ENCODE measurements around the gene PM20D2.

Gene PM20D2

DNA sequence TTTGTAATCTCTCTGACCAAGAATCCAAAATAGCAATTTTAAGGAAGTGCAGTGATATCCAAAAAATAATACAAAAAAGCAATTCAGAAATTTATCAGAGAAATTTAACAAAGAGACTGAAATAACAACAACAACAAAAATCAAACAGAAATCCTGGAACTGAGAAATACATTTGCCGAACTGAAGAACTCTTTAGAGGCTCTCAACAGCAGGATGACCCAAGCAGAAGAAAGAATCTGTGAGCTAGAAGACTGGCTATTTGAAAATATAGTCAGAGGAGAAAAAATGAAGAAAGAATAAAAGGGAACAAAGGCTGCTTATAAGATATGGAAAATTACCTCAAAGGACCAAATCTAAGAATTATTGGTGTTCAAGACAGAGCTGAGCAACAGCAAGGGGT lies 48.7 kb downstream of the PM20D2 start:
- TF ChIP-seq, protein P1, sequence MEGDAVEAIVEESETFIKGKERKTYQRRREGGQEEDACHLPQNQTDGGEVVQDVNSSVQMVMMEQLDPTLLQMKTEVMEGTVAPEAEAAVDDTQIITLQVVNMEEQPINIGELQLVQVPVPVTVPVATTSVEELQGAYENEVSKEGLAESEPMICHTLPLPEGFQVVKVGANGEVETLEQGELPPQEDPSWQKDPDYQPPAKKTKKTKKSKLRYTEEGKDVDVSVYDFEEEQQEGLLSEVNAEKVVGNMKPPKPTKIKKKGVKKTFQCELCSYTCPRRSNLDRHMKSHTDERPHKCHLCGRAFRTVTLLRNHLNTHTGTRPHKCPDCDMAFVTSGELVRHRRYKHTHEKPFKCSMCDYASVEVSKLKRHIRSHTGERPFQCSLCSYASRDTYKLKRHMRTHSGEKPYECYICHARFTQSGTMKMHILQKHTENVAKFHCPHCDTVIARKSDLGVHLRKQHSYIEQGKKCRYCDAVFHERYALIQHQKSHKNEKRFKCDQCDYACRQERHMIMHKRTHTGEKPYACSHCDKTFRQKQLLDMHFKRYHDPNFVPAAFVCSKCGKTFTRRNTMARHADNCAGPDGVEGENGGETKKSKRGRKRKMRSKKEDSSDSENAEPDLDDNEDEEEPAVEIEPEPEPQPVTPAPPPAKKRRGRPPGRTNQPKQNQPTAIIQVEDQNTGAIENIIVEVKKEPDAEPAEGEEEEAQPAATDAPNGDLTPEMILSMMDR (IDR thresholded peaks at IDR 0.05; ENCODE audit: control insufficient read depth, insufficient read depth, low read depth, low read length, missing control alignments), result no peak
- no peak for DNase-seq (ENCODE audit: low read depth)
- H3K4me3 ChIP-seq (ENCODE audit: control insufficient read depth, low read depth, low read length), result no peak overlapping the region

DNA sequence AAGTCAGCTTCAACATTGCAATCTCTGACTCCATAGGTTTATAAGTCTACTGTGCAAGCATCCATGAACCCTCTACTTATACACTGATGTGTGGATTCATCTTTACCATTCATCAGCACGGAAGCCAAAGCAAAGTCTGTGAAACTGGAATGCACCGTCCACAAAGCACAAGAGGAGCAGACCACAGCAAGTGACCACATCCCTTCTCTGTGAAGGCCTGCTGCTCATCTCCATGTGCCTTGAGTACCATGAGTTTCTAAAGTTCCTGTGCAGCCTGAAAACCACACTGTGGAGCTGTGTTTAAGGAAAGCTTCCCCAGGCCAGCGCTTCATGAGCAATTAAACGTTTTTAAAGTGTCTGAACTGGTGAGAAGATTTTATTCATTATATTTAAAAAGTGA lies 51.3 kb downstream of the PM20D2 start:
- H3K4me3 ChIP-seq (ENCODE audit: control insufficient read depth, low read depth, low read length), result no peak overlapping the region
- TF ChIP-seq, protein P1 (IDR thresholded peaks at IDR 0.05; ENCODE audit: control insufficient read depth, insufficient read depth, low read depth, low read length, missing control alignments), result no peak
- DNase-seq (ENCODE audit: low read depth), result no peak

DNA sequence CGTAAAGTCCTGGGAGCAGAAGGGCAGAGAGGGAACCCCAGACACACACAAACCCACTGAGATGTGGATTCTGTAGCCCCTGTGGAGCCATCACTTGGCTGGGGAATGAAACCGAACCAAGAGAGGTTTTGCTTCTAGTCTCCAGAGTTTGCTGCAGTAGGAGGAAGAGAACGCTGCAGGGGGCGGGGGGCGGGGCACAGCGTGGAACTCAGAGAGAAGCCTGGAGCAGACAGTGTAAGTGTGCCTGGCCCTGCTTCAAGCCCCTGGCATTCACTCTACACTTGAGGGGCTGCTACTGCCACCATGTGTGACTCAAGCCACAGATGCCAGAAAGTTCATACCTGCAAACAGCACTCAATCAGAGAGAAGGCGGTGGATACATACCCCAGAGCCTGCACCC lies 52.4 kb downstream of the PM20D2 start:
- TF ChIP-seq, protein P1 (IDR thresholded peaks at IDR 0.05; ENCODE audit: control insufficient read depth, insufficient read depth, low read depth, low read length, missing control alignments), result no peak
- no peak overlapping the region for H3K4me3 ChIP-seq (ENCODE audit: control insufficient read depth, low read depth, low read length)
- DNase-seq (ENCODE audit: low read depth), result no peak

DNA sequence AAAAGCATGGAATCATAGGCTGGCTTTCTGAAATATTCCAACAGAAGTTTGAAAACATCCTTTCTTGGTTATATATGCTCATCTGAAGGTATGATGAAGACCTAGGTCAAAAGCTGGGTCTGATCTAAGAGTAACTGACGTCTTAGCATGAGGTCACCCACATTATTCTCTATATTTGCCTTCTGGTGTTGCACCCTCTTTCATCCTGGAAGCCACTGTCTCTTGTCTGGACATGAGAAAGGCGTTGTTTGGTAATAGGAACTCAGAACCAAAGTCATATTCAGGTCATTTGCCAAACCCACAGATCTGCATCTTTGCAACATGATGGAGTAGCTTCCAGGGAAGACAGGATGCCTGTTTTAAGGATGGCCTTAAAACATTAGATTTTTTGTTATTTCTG lies 53.7 kb downstream of the PM20D2 start:
- no peak for DNase-seq (ENCODE audit: low read depth)
- TF ChIP-seq, protein P1 (IDR thresholded peaks at IDR 0.05; ENCODE audit: control insufficient read depth, insufficient read depth, low read depth, low read length, missing control alignments), result no peak
- H3K4me3 ChIP-seq (ENCODE audit: control insufficient read depth, low read depth, low read length), result no peak overlapping the region

DNA sequence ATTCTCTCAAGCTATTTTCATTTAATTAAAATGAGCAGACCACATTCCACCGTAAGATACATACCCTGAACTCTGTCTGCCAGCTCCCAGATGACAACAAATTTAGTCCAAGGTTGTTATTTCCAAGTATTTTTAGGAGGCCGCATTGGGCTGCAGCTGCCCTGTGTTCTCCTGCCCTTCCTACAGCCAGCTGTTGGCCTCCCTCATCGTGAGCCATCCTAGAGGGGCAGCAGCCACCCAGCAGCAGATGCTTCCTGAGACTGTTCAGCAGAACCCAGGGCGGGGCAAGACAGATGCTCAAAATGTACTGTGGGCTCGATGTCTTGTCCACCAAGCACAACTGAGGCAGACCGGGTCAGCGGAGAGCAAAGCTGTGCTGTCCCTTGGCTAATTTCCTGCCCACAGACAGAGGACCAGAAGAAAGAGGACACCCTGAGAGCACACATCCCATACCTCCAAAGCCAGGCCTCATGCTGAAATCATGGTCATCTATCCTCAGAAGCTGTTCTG lies 54.9 kb downstream of the PM20D2 start:
- no peak for DNase-seq (ENCODE audit: low read depth)
- TF ChIP-seq, protein P1 (IDR thresholded peaks at IDR 0.05; ENCODE audit: control insufficient read depth, insufficient read depth, low read depth, low read length, missing control alignments), result no peak
- no peak overlapping the region for H3K4me3 ChIP-seq (ENCODE audit: control insufficient read depth, low read depth, low read length)

DNA sequence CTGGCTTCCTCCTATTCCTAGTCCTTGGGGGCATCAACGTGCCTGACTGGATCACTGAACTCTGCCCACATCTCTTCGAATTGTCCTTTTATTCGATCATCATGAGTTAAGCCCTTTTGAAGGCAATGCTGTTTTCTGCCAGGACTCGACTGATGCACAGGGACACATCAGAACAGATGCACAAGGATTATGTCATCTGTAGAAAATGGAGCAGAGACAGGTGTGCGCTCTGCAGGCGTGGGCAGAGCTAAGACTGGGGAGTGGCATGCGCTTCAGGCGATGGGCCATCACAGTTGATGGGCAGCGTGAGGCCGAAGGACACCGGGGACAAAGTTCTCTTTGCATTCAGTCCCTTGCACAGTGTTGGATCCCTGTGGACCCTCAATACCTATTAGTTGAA lies 58.2 kb downstream of the PM20D2 start:
- TF ChIP-seq, protein P1 (IDR thresholded peaks at IDR 0.05; ENCODE audit: control insufficient read depth, insufficient read depth, low read depth, low read length, missing control alignments), result no peak
- no peak overlapping the region for H3K4me3 ChIP-seq (ENCODE audit: control insufficient read depth, low read depth, low read length)
- DNase-seq (ENCODE audit: low read depth), result no peak

DNA sequence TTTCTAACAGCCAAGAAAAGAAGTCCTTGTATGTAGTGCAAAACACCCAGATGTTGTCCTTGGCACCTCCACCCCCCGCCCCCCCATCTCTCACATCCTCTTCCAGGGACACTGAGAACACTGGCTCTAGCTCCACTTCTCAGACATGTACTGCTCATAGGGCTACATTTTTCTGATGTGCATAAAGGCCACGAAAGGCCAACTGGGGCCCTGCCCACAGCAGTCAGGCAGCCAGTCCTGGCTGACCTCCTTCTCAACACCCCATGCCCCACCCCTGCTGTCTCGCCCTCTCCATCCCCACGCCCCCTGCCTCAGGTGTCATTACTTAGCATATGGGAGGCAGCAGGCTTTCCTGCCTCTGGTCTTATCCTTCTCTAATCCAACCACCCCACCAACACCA lies 60.0 kb downstream of the PM20D2 start:
- H3K4me3 ChIP-seq (ENCODE audit: control insufficient read depth, low read depth, low read length), result no peak overlapping the region
- TF ChIP-seq, protein P1 (IDR thresholded peaks at IDR 0.05; ENCODE audit: control insufficient read depth, insufficient read depth, low read depth, low read length, missing control alignments), result no peak
- DNase-seq (ENCODE audit: low read depth), result no peak
